Tibial nerve (tissue), 4 donors: ENCODE measurements around the gene PET100. TPM values are rescaled to one million over a fixed set of nuclear protein-coding genes. Genes with fewer than 3 reads are reported as not detected.
A peak's percentile ranks its signal among the peaks of the same experiment; 100 is the strongest.

Experiments
- DNase-seq, 2 donors: peaks; one replicate each; pipeline ENCODE4 v3.0.0-alpha.2; 2019; ENCODE audit warnings: low spot score in 2 of 2
- H3K27ac ChIP-seq, 4 donors: fragments of 200-600 bp; sonication (generic) in 3 of 4; one replicate each; pipeline ENCODE4 v1.5.1; 2017 to 2019; ENCODE audit warnings: mild to moderate bottlenecking in 1 of 4
- H3K27me3 ChIP-seq, 2 donors: fragments of 200-600 bp; sonication (generic) in 1 of 2; one replicate each; pipeline versions ENCODE4 v1.5.1 to v1.6.0; 2017 to 2019
- H3K36me3 ChIP-seq, 3 donors: fragments of 200-600 bp; sonication (generic); one replicate each; pipeline ENCODE4 v1.5.1; 2018 to 2019
- H3K4me1 ChIP-seq, 4 donors: fragments of 200-600 bp; sonication (generic) in 3 of 4; one replicate each; pipeline ENCODE4 v1.5.1; 2017 to 2019
- H3K4me3 ChIP-seq, 4 donors: fragments of 200-600 bp; sonication (generic) in 3 of 4; one replicate each; pipeline ENCODE4 v1.5.1; 2017 to 2019; ENCODE audit warnings: mild to moderate bottlenecking in 1 of 4, moderate library complexity in 1 of 4
- H3K9me3 ChIP-seq, 4 donors: fragments of 200-600 bp; sonication (generic) in 3 of 4; one replicate each; pipeline ENCODE4 v1.5.1; 2017 to 2019
- EP300 ChIP-seq, 2 donors: sonication (generic); formaldehyde crosslinking; IDR thresholded peaks; one replicate each; pipeline ENCODE4 v1.6.1; 2017; ENCODE audit warnings: antibody characterized with exemption in 2 of 2, mild to moderate bottlenecking in 1 of 2
- POLR2A ChIP-seq, 2 donors: fragments of 450-650 bp; IDR thresholded peaks; one replicate each; pipeline ENCODE4 v1.6.1; 2017; ENCODE audit warnings: antibody characterized with exemption in 2 of 2, mild to moderate bottlenecking in 2 of 2, moderate library complexity in 2 of 2
- WGBS, 2 donors: methylation state at CpG; one replicate each; pipeline ENCODE4 v1.1.5; 2018; 5-methylcytosine and 5-hydroxymethylcytosine counted together
- total RNA-seq, 4 donors: library from RNA; depleted of rRNA; stranded (reverse); fragments of >200 nt; gene quantifications; one replicate each; pipeline ENCODE4 v1.1.0, GENCODE V29; 2016
- TF ChIP-seq, protein P1 (sequence below), 5 experiments: fragments of 200-600 bp in 3 of 5; fragments of 450-650 bp in 2 of 5; sonication (generic) in 3 of 5; IDR thresholded peaks; one replicate each; pipeline ENCODE4 v1.5.1; 2016 to 2019; ENCODE audit warnings: antibody characterized with exemption in 5 of 5, mild to moderate bottlenecking in 3 of 5, moderate library complexity in 2 of 5

PET100 gene
- total RNA-seq, 4 donors from 2014 or later, result 10.8 to 39.9 (median 30.6) TPM

GRCh38 chr19:7637374-7638256 is 8.0 kb downstream of the PET100 start:
- peak overlapping the region; percentile 23 to 57 (median 38) for H3K4me3 ChIP-seq
- H3K27ac ChIP-seq, result peak overlapping the region in 2 of 4 donors; percentile 49 to 83

DNA sequence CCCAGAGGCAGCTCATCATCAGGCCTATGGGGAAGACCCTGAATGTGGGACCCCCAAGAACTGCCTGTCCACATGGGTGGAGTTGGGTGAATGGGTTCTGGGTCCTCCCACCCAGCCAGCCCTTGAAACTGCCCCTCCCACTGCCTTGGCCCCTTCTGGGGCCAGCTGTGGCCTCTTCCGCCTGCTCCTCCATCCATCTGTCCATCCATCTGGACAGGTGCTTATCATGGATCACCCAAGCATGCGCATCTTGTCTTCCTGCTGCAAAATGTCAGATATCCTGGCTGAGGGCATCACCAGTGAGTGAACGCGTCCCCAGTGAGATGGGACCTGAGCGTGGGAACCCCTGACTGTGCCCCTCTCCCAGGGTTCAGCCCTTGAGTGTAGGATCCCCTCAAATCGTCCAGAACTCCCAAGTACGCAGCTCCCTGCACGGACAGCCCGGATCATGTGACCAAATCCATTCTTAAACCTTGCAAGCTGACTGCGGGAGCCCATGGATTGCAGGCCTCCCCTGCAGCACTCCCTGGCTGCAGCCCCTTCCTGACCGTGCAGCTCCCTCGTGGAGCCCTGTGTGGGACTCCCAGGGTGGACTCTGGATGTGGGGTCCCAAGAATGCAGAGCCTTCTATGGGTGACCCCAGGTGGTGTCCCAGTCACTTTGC is 9.3 kb downstream of the PET100 start:
- H3K9me3 ChIP-seq, result no peaks in the 10 kb centered on the region
- no peaks in the 10 kb centered on the region for H3K36me3 ChIP-seq
- H3K4me3 ChIP-seq, result no peak overlapping the region
- peaks cover 0 to 31% of the 10 kb centered on the region in 2 donors for H3K27me3 ChIP-seq
- no peak overlapping the region for H3K27ac ChIP-seq
- DNase-seq, result no peak
- 66 to 75% methylated on average over 10 to 12 of the region's 12 CpGs for WGBS, 2 donors
- TF ChIP-seq POLR2A (IDR thresholded peaks at IDR 0.05) (no peak), EP300 (IDR thresholded peaks at IDR 0.05) (no peak)
- TF ChIP-seq, protein P1, sequence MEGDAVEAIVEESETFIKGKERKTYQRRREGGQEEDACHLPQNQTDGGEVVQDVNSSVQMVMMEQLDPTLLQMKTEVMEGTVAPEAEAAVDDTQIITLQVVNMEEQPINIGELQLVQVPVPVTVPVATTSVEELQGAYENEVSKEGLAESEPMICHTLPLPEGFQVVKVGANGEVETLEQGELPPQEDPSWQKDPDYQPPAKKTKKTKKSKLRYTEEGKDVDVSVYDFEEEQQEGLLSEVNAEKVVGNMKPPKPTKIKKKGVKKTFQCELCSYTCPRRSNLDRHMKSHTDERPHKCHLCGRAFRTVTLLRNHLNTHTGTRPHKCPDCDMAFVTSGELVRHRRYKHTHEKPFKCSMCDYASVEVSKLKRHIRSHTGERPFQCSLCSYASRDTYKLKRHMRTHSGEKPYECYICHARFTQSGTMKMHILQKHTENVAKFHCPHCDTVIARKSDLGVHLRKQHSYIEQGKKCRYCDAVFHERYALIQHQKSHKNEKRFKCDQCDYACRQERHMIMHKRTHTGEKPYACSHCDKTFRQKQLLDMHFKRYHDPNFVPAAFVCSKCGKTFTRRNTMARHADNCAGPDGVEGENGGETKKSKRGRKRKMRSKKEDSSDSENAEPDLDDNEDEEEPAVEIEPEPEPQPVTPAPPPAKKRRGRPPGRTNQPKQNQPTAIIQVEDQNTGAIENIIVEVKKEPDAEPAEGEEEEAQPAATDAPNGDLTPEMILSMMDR (IDR thresholded peaks at IDR 0.05), result no peak
- H3K4me1 ChIP-seq, result peaks cover 0 to 8% (median 0%) of the 10 kb centered on the region in 4 donors

More at GRCh38 chr19:7637374-7638256, 8.0 kb downstream of the PET100 start:
- H3K36me3 ChIP-seq, result peaks cover 0 to 3% (median 0%) of the 10 kb centered on the region in 3 donors
- DNase-seq, result no peak
- 39 to 40% methylated on average over 28 to 29 of the region's 30 CpGs for WGBS, 2 donors
- H3K27me3 ChIP-seq, result peaks cover 0 to 31% of the 10 kb centered on the region in 2 donors
- TF ChIP-seq EP300 (IDR thresholded peaks at IDR 0.05) (no peak), POLR2A (IDR thresholded peaks at IDR 0.05) (no peak)
- TF ChIP-seq, protein P1 (IDR thresholded peaks at IDR 0.05), result no peak
- H3K9me3 ChIP-seq, result no peaks in the 10 kb centered on the region
- peaks cover 0 to 8% (median 0%) of the 10 kb centered on the region in 4 donors for H3K4me1 ChIP-seq

- peaks cover 0 to 31% of the 10 kb centered on the region in 2 donors for H3K27me3 ChIP-seq
- no peaks in the 10 kb centered on the region for H3K36me3 ChIP-seq
- H3K4me1 ChIP-seq, result peaks cover 0 to 8% (median 0%) of the 10 kb centered on the region in 4 donors
- DNase-seq, result no peak
- H3K27ac ChIP-seq, result no peak overlapping the region
- no peaks in the 10 kb centered on the region for H3K9me3 ChIP-seq
- WGBS, 2 donors, result 93 to 96% methylated on average over 13 of the region's 13 CpGs
- no peak for TF ChIP-seq POLR2A (IDR thresholded peaks at IDR 0.05)
- TF ChIP-seq, protein P1 (IDR thresholded peaks at IDR 0.05), result no peak
- no peak for TF ChIP-seq EP300 (IDR thresholded peaks at IDR 0.05)
- no peak overlapping the region for H3K4me3 ChIP-seq
Observed at GRCh38 chr19:7639863-7640348, 10.3 kb downstream of the PET100 start.

- TF ChIP-seq, protein P1 (IDR thresholded peaks at IDR 0.05), result no peak
- TF ChIP-seq POLR2A (IDR thresholded peaks at IDR 0.05) (no peak), EP300 (IDR thresholded peaks at IDR 0.05) (no peak)
- WGBS, 2 donors, result 88 to 91% methylated on average over 11 of the region's 11 CpGs
- peaks cover 0 to 35% of the 10 kb centered on the region in 2 donors for H3K27me3 ChIP-seq
- H3K27ac ChIP-seq, result no peak overlapping the region
- H3K9me3 ChIP-seq, result no peaks in the 10 kb centered on the region
- H3K4me3 ChIP-seq, result no peak overlapping the region
- no peak for DNase-seq
- peaks cover 0 to 8% (median 0%) of the 10 kb centered on the region in 4 donors for H3K4me1 ChIP-seq
- no peaks in the 10 kb centered on the region for H3K36me3 ChIP-seq
Observed at GRCh38 chr19:7640803-7641202, 11.2 kb downstream of the PET100 start.
